Measurements from ENCODE around the gene AGBL1. TPM values are rescaled to one million over a fixed set of nuclear protein-coding genes. Genes with fewer than 3 reads are reported as not detected.

The AGBL1 gene
- total RNA-seq, 4 donors from 2014 or later, result 0.32 to 0.40 TPM; not detected in 2

GRCh38 chr15:86157606-86158293, 78.1 kb downstream of the AGBL1 start:
- Histone ChIP-seq H3K4me1 (no peaks in the 10 kb centered on the region), H3K9me3 (no peaks in the 10 kb centered on the region), H3K4me3 (no peak overlapping the region), H3K27me3 (no peaks in the 10 kb centered on the region), H3K36me3 (no peaks in the 10 kb centered on the region), H3K27ac (no peak overlapping the region)
- DNase-seq, result no peak
- WGBS, 2 donors (ENCODE audit: low coverage in 1 of 2), result 72 to 100% methylated on average over 1 to 6 of the region's 6 CpGs
- intact Hi-C loops (cut with DNase I; ENCODE audit: low total_unique reads) (no loop called here), in situ Hi-C loops (cut with MboI; ENCODE audit: low pct_ligation_motif_present in 1 of 4, low pct_unique_long_range_greater_than_20kb in 1 of 4, low sequenced_read_pairs in 3 of 4) (no loop called here)
- no peak for TF ChIP-seq POLR2AphosphoS5 (IDR thresholded peaks at IDR 0.05)
- TF ChIP-seq EP300 (IDR thresholded peaks at IDR 0.05; ENCODE audit: low read depth), result no peak
- no peak for TF ChIP-seq POLR2A (IDR thresholded peaks at IDR 0.05)
- no peak for TF ChIP-seq CTCF (IDR thresholded peaks at IDR 0.05)

GRCh38 chr15:86159468-86159867, 79.8 kb downstream of the AGBL1 start:
- no peak overlapping the region for H3K27ac ChIP-seq
- H3K4me1 ChIP-seq, result no peaks in the 10 kb centered on the region
- in situ Hi-C loops (cut with MboI; ENCODE audit: low pct_ligation_motif_present in 1 of 4, low pct_unique_long_range_greater_than_20kb in 1 of 4, low sequenced_read_pairs in 3 of 4) (no loop called here), intact Hi-C loops (cut with DNase I; ENCODE audit: low total_unique reads) (no loop called here)
- H3K4me3 ChIP-seq, result no peak overlapping the region
- TF ChIP-seq EP300 (IDR thresholded peaks at IDR 0.05; ENCODE audit: low read depth), result no peak
- no peak for TF ChIP-seq POLR2AphosphoS5 (IDR thresholded peaks at IDR 0.05)
- no peak for TF ChIP-seq POLR2A (IDR thresholded peaks at IDR 0.05)
- no peak for TF ChIP-seq CTCF (IDR thresholded peaks at IDR 0.05)
- H3K27me3 ChIP-seq, result no peaks in the 10 kb centered on the region
- H3K9me3 ChIP-seq, result no peaks in the 10 kb centered on the region
- DNase-seq, result no peak
- H3K36me3 ChIP-seq, result no peaks in the 10 kb centered on the region
- 77 to 100% methylated on average over 1 to 3 of the region's 3 CpGs for WGBS, 2 donors (ENCODE audit: low coverage in 1 of 2)

- Histone ChIP-seq H3K27ac (no peak overlapping the region), H3K4me1 (peaks cover 0 to 2% (median 0%) of the 10 kb centered on the region in 4 donors), H3K27me3 (no peaks in the 10 kb centered on the region), H3K9me3 (no peaks in the 10 kb centered on the region), H3K4me3 (no peak overlapping the region), H3K36me3 (no peaks in the 10 kb centered on the region)
- 67 to 74% methylated on average over 4 to 5 of the region's 5 CpGs for WGBS, 2 donors (ENCODE audit: low coverage in 1 of 2)
- in situ Hi-C loops (cut with MboI; ENCODE audit: low pct_ligation_motif_present in 1 of 4, low pct_unique_long_range_greater_than_20kb in 1 of 4, low sequenced_read_pairs in 3 of 4), result no loop called here
- intact Hi-C loops (cut with DNase I; ENCODE audit: low total_unique reads), result no loop called here
- TF ChIP-seq CTCF (IDR thresholded peaks at IDR 0.05), result no peak
- no peak for TF ChIP-seq POLR2AphosphoS5 (IDR thresholded peaks at IDR 0.05)
- no peak for TF ChIP-seq EP300 (IDR thresholded peaks at IDR 0.05; ENCODE audit: low read depth)
- no peak for TF ChIP-seq POLR2A (IDR thresholded peaks at IDR 0.05)
- DNase-seq, result no peak
These were observed 81.6 kb downstream of the AGBL1 start for GRCh38 chr15:86161250-86161649.

GRCh38 chr15:86162172-86162591, 82.5 kb downstream of the AGBL1 start:
- Histone ChIP-seq H3K9me3 (no peaks in the 10 kb centered on the region), H3K27ac (no peak overlapping the region), H3K4me3 (no peak overlapping the region), H3K4me1 (peaks cover 0 to 2% (median 0%) of the 10 kb centered on the region in 4 donors), H3K27me3 (no peaks in the 10 kb centered on the region), H3K36me3 (no peaks in the 10 kb centered on the region)
- DNase-seq, result no peak
- intact Hi-C loops (cut with DNase I; ENCODE audit: low total_unique reads) (no loop called here), in situ Hi-C loops (cut with MboI; ENCODE audit: low pct_ligation_motif_present in 1 of 4, low pct_unique_long_range_greater_than_20kb in 1 of 4, low sequenced_read_pairs in 3 of 4) (no loop called here)
- TF ChIP-seq CTCF (IDR thresholded peaks at IDR 0.05) (no peak), EP300 (IDR thresholded peaks at IDR 0.05; ENCODE audit: low read depth) (no peak), POLR2AphosphoS5 (IDR thresholded peaks at IDR 0.05) (no peak), POLR2A (IDR thresholded peaks at IDR 0.05) (no peak)
- 72 to 84% methylated on average over 2 of the region's 2 CpGs for WGBS, 2 donors (ENCODE audit: low coverage in 1 of 2)

Measured in transverse colon (tissue), 4 donors.